GM23248 (cell line): ENCODE results near the gene INPP5A.

Experiments used
- EZH2 ChIP-seq: fragments of 200-600 bp; sonication (generic); IDR thresholded peaks from 2 replicates; pipeline ENCODE4 v1.6.1; 2018; ENCODE audit warnings: antibody characterized with exemption, mild to moderate bottlenecking; ENCODE audit not compliant: insufficient read depth, poor library complexity, severe bottlenecking
- EZH2phosphoT487 ChIP-seq: fragments of 200-600 bp; sonication (generic); IDR thresholded peaks from 2 replicates; pipeline ENCODE4 v1.6.1; 2018; ENCODE audit warnings: antibody characterized with exemption, moderate library complexity, mild to moderate bottlenecking, low read depth; ENCODE audit not compliant: insufficient read depth

- TF ChIP-seq EZH2 (no peak), EZH2phosphoT487 (no peak)
These were observed 242.8 kb downstream of the INPP5A start for GRCh38 chr10:132780356-132780755.
